ENCODE measurements around the gene SLC5A6. TPM values are rescaled to one million over a fixed set of nuclear protein-coding genes. Genes with fewer than 3 reads are reported as not detected.
"Not testable (repeated sequence)": the region's sequence is repeated elsewhere in the genome, so short reads cannot be mapped to it uniquely, and the experiment has no call there.

The SLC5A6 gene
- total and polyA plus RNA-seq, 4 experiments from 2014 or later, result 18.9 to 25.1 (median 21.8) TPM

DNA sequence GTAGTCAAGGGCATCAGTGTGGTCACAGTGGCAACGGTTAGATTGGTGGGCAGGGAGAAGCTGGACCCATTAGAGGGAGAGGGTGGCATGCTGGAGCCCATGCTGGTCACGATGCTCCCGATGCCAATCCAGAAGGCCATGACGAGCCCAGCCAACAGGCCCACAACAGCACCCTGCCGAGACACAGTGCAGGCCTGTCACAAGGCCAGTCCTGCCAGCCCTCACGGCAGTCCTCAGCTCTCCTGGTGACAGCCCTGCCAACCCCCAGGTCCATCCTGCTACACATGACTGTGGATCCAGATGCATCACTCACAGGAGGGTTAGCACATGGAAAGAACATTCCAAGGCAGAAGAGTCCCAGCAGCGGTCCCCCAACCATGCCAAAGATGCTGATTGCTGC, 10.4 kb downstream of the SLC5A6 start:
- CTCF ChIA-PET (ENCODE audit: partially characterized antibody), result interaction anchor here (1.0 kb wide), 1 partner anchor 32 kb away, joined by 4 read pairs; no protein-coding TSS in a partner anchor
- H3K4me1 Mint-ChIP-seq, result peaks cover 10 to 17% (median 11%) of the 10 kb centered on the region in 4 donors

DNA sequence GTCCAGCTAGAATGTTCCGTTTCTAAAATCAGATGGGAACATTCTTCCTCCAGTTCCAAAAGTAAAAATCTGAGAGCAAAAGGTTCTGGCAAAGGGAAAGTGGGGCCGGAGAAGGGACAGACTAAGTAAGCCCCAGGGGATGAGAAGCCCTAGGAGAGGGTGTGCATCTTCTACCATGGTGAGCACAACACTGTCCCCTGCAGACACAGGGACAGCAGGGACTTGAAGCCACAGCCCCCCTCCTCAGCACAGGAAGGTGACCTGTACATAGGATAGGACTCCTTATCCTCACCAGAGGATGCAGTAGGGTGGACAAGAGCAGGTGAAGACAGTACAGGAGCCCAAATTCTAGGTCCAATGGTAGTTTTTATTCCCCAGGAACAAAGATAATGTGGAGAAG, 12.8 kb downstream of the SLC5A6 start:
- Histone ChIP-seq H3K4me1 (ENCODE audit: insufficient read depth, low read length) (no peaks in the 10 kb centered on the region), H3K9me3 (ENCODE audit: control insufficient read depth in 1 of 2, low read length in 2 of 2) (no peaks in the 10 kb centered on the region), H3K27ac (ENCODE audit: low read depth, low read length) (no peak overlapping the region), H3K36me3 (ENCODE audit: insufficient read depth, low read length) (peaks cover 24% of the 10 kb centered on the region), H3K4me3 (ENCODE audit: low read length in 2 of 2) (no peak overlapping the region), H3K27me3 (ENCODE audit: insufficient read depth, low read length) (no peaks in the 10 kb centered on the region)
- peaks cover 0 to 3% of the 10 kb centered on the region in 2 donors for H3K27me3 Mint-ChIP-seq
- POLR2A ChIA-PET (ENCODE audit: partially characterized antibody), result no interaction called here
- intact Hi-C loops (cut with micrococcal nuclease), result no loop called here
- H3K4me3 Mint-ChIP-seq, result no peak overlapping the region
- peaks cover 30 to 45% of the 10 kb centered on the region in 2 donors for H3K36me3 Mint-ChIP-seq
- CTCF ChIA-PET (ENCODE audit: partially characterized antibody), result no interaction called here
- H3K9me3 Mint-ChIP-seq, result no peaks in the 10 kb centered on the region
- no peak for DNase-seq
- peaks cover 0 to under 1% (median 0%) of the 10 kb centered on the region in 4 donors for H3K4me1 Mint-ChIP-seq
- peak overlapping the region in 1 of 7 donors; percentile 36 for H3K27ac Mint-ChIP-seq

More for the DNA sequence above, 10.4 kb downstream of the SLC5A6 start:
- H3K27ac Mint-ChIP-seq, result peak overlapping the region in 2 of 7 donors; percentile 66 to 68
- H3K27me3 ChIP-seq (ENCODE audit: insufficient read depth, low read length), result no peaks in the 10 kb centered on the region
- peaks cover 35 to 66% of the 10 kb centered on the region in 2 donors for H3K36me3 Mint-ChIP-seq
- H3K4me3 Mint-ChIP-seq, result no peak overlapping the region
- H3K9me3 ChIP-seq (ENCODE audit: control insufficient read depth in 1 of 2, low read length in 2 of 2), result no peaks in the 10 kb centered on the region
- intact Hi-C loops (cut with micrococcal nuclease), result no loop called here
- POLR2A ChIA-PET (ENCODE audit: partially characterized antibody), result interaction anchor here (0.8 kb wide), 1 partner anchor 15 kb away, joined by 3 read pairs; the partner anchor contains the start of gene CAD
- H3K4me1 ChIP-seq (ENCODE audit: insufficient read depth, low read length), result peaks cover 8% of the 10 kb centered on the region
- no peak overlapping the region for H3K4me3 ChIP-seq (ENCODE audit: low read length in 2 of 2)
- no peak overlapping the region for H3K27ac ChIP-seq (ENCODE audit: low read depth, low read length)
- peaks cover 47% of the 10 kb centered on the region for H3K36me3 ChIP-seq (ENCODE audit: insufficient read depth, low read length)
- H3K27me3 Mint-ChIP-seq, result no peaks in the 10 kb centered on the region
- H3K9me3 Mint-ChIP-seq, result no peaks in the 10 kb centered on the region
- no peak for DNase-seq

GRCh38 chr2:27198627-27199026, 13.4 kb downstream of the SLC5A6 start:
- Mint-ChIP-seq H3K27me3 (peaks cover 0 to 3% of the 10 kb centered on the region in 2 donors), H3K4me3 (no peak overlapping the region), H3K27ac (peak overlapping the region in 1 of 7 donors; percentile 81), H3K4me1 (no peaks in the 10 kb centered on the region), H3K9me3 (no peaks in the 10 kb centered on the region), H3K36me3 (peaks cover 29 to 39% of the 10 kb centered on the region in 2 donors)
- Histone ChIP-seq H3K4me1 (ENCODE audit: insufficient read depth, low read length) (no peaks in the 10 kb centered on the region), H3K27ac (ENCODE audit: low read depth, low read length) (no peak overlapping the region), H3K27me3 (ENCODE audit: insufficient read depth, low read length) (no peaks in the 10 kb centered on the region), H3K9me3 (ENCODE audit: control insufficient read depth in 1 of 2, low read length in 2 of 2) (no peaks in the 10 kb centered on the region), H3K36me3 (ENCODE audit: insufficient read depth, low read length) (peaks cover 18% of the 10 kb centered on the region), H3K4me3 (ENCODE audit: low read length in 2 of 2) (no peak overlapping the region)
- DNase-seq, result no peak
- ChIA-PET CTCF (ENCODE audit: partially characterized antibody) (no interaction called here), POLR2A (ENCODE audit: partially characterized antibody) (no interaction called here)
- intact Hi-C loops (cut with micrococcal nuclease), result no loop called here

- H3K27ac ChIP-seq (ENCODE audit: low read depth, low read length); H3K4me3 ChIP-seq (ENCODE audit: low read length in 2 of 2); intact Hi-C loops (cut with micrococcal nuclease); H3K9me3 ChIP-seq (ENCODE audit: control insufficient read depth in 1 of 2, low read length in 2 of 2); H3K27me3 Mint-ChIP-seq; H3K27me3 ChIP-seq (ENCODE audit: insufficient read depth, low read length); H3K9me3 Mint-ChIP-seq; H3K4me1 ChIP-seq (ENCODE audit: insufficient read depth, low read length); H3K4me3 Mint-ChIP-seq; CTCF ChIA-PET (ENCODE audit: partially characterized antibody); DNase-seq; H3K4me1 Mint-ChIP-seq; H3K27ac Mint-ChIP-seq; POLR2A ChIA-PET (ENCODE audit: partially characterized antibody): not testable (repeated sequence)
- H3K36me3 Mint-ChIP-seq, result peaks cover 23 to 33% of the 10 kb centered on the region in 2 donors
- peaks cover 14% of the 10 kb centered on the region for H3K36me3 ChIP-seq (ENCODE audit: insufficient read depth, low read length)
These were observed 14.0 kb downstream of the SLC5A6 start for GRCh38 chr2:27198068-27198467.

- intact Hi-C loops (cut with micrococcal nuclease); POLR2A ChIA-PET (ENCODE audit: partially characterized antibody); H3K27ac Mint-ChIP-seq; CTCF ChIA-PET (ENCODE audit: partially characterized antibody); H3K4me1 ChIP-seq (ENCODE audit: insufficient read depth, low read length); H3K27me3 ChIP-seq (ENCODE audit: insufficient read depth, low read length); H3K4me3 Mint-ChIP-seq; H3K27ac ChIP-seq (ENCODE audit: low read depth, low read length); H3K36me3 ChIP-seq (ENCODE audit: insufficient read depth, low read length); DNase-seq; H3K4me1 Mint-ChIP-seq; H3K4me3 ChIP-seq (ENCODE audit: low read length in 2 of 2); H3K27me3 Mint-ChIP-seq; H3K9me3 Mint-ChIP-seq; H3K9me3 ChIP-seq (ENCODE audit: control insufficient read depth in 1 of 2, low read length in 2 of 2): not testable (repeated sequence)
- peaks cover 7 to 15% of the 10 kb centered on the region in 2 donors for H3K36me3 Mint-ChIP-seq
These were observed 16.3 kb downstream of the SLC5A6 start for GRCh38 chr2:27195799-27196198.

DNA sequence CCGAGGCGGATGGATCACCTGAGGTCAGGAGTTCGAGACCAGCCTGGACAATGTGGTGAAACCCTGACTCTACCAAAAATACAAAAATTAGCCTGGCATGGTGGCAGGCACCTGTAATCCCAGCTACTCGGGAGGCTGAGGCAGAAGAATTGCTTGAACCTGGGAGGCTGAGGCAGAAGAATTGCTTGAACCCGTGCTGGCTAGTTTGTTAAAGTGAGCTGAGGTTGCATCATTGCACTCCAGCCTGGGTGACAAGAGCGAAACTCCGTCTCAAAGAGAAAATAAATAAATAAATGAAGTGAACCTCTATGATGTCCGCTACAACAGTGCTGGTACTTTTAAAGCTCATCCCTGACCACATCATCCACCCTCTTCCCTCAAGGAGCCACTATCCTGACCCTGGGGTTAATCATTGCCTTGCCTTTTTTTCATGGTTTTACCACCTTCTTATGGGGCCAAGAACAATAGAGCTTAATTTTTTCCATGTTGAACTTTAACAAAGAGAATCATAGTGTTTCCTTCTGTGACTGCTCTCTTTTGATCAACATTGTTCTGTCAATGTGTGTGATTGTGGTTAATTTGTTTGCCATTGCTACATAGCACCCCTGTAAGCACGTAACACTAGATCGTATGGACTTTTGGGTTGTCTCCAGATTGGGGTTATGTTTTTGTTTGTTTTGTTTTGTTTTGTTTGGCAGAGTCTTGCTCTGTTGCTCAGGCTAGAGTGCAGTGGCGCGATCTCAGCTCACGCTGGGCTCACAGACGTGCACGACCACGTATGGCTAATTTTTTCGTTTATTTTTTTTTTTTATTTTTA, 17.3 kb downstream of the SLC5A6 start:
- peaks cover 2 to 8% of the 10 kb centered on the region in 2 donors for H3K36me3 Mint-ChIP-seq
- Histone ChIP-seq H3K27ac (ENCODE audit: low read depth, low read length) (no peak overlapping the region), H3K9me3 (ENCODE audit: control insufficient read depth in 1 of 2, low read length in 2 of 2) (no peaks in the 10 kb centered on the region), H3K27me3 (ENCODE audit: insufficient read depth, low read length) (no peaks in the 10 kb centered on the region), H3K4me1 (ENCODE audit: insufficient read depth, low read length) (no peaks in the 10 kb centered on the region), H3K36me3 (ENCODE audit: insufficient read depth, low read length) (no peaks in the 10 kb centered on the region), H3K4me3 (ENCODE audit: low read length in 2 of 2) (no peak overlapping the region)
- intact Hi-C loops (cut with micrococcal nuclease), result no loop called here
- no peaks in the 10 kb centered on the region for H3K9me3 Mint-ChIP-seq
- ChIA-PET POLR2A (ENCODE audit: partially characterized antibody) (no interaction called here), CTCF (ENCODE audit: partially characterized antibody) (no interaction called here)
- peaks cover 3 to 5% of the 10 kb centered on the region in 2 donors for H3K27me3 Mint-ChIP-seq
- no peak overlapping the region for H3K27ac Mint-ChIP-seq
- no peak for DNase-seq
- no peak overlapping the region for H3K4me3 Mint-ChIP-seq
- no peaks in the 10 kb centered on the region for H3K4me1 Mint-ChIP-seq

GRCh38 chr2:27191070-27191829, 20.8 kb downstream of the SLC5A6 start:
- Mint-ChIP-seq H3K9me3 (peaks cover 0 to 1% (median 0%) of the 10 kb centered on the region in 8 donors), H3K27me3 (peaks cover 3 to 12% of the 10 kb centered on the region in 2 donors), H3K27ac (no peak overlapping the region), H3K4me1 (no peaks in the 10 kb centered on the region), H3K4me3 (no peak overlapping the region), H3K36me3 (no peaks in the 10 kb centered on the region)
- Histone ChIP-seq H3K27me3 (ENCODE audit: insufficient read depth, low read length) (no peaks in the 10 kb centered on the region), H3K36me3 (ENCODE audit: insufficient read depth, low read length) (no peaks in the 10 kb centered on the region), H3K9me3 (ENCODE audit: control insufficient read depth in 1 of 2, low read length in 2 of 2) (no peaks in the 10 kb centered on the region), H3K4me1 (ENCODE audit: insufficient read depth, low read length) (no peaks in the 10 kb centered on the region), H3K27ac (ENCODE audit: low read depth, low read length) (no peak overlapping the region), H3K4me3 (ENCODE audit: low read length in 2 of 2) (no peak overlapping the region)
- ChIA-PET POLR2A (ENCODE audit: partially characterized antibody) (no interaction called here), CTCF (ENCODE audit: partially characterized antibody) (interaction anchor here (0.7 to 3.2 kb wide), 9 partner anchors 20 to 232 kb away, joined by 3 to 24 read pairs (median 4); no protein-coding TSS in a partner anchor)
- intact Hi-C loops (cut with micrococcal nuclease), result loop anchor here (1.0 kb wide), 1 partner anchor 93 kb away; no protein-coding TSS in a partner anchor
- peak; percentile 44 to 61 (median 55) for DNase-seq
